ENCODE results near the gene UBN1.

Gene UBN1

GRCh38 chr16:4814542-4815173, 32.6 kb upstream of the UBN1 start:
- no peak for DNase-seq (ENCODE audit: low spot score)

GRCh38 chr16:4820652-4821051, 26.6 kb upstream of the UBN1 start:
- DNase-seq (ENCODE audit: low spot score): no peak

- DNase-seq (ENCODE audit: low spot score): no peak
Observed at GRCh38 chr16:4825196-4825595, 22.1 kb upstream of the UBN1 start.

DNA sequence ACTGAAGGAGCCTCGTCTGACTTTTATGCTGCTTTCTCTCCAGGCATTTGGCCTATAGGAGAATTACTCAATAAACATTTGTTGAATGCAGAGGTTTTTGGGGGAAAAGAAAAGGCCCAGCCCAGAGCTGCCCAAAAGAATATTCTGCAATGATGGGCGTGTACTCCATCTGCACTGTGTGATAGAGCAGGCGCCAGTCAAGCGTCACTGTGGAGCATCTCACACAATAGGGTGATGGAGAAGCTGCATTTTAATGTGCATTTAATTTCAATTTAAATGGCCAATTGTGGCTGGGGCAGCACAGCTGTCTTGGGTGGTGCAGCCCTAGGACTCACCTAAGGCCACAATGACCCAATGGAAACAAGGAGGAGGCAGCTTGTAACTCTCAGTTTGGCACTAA, 20.8 kb upstream of the UBN1 start:
- no peak for DNase-seq (ENCODE audit: low spot score)

DNA sequence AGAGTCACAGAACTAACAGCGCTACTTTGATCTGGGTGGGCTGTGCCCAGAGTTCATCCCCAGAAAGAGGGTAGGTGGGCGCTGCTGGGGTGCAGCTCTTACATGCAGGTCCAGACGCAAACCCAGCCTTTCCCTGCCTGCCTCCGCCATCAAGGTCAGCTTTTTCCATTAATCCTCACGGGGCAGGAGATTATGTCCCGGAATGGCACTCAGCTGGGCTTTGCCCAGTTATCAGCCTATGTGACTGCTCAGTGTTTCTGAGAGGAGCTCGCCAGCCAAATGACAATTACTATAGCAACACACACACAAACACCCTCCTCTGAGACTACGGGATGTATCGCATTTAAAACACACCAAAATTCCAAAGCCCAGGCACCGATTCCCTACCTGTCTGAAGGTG, 20.3 kb upstream of the UBN1 start:
- DNase-seq (ENCODE audit: low spot score): no peak

- no peak for DNase-seq (ENCODE audit: low spot score)
Observed at GRCh38 chr16:4828567-4829321, 18.5 kb upstream of the UBN1 start.

- DNase-seq (ENCODE audit: low spot score): no peak
Observed at GRCh38 chr16:4830408-4830807, 16.9 kb upstream of the UBN1 start.

DNA sequence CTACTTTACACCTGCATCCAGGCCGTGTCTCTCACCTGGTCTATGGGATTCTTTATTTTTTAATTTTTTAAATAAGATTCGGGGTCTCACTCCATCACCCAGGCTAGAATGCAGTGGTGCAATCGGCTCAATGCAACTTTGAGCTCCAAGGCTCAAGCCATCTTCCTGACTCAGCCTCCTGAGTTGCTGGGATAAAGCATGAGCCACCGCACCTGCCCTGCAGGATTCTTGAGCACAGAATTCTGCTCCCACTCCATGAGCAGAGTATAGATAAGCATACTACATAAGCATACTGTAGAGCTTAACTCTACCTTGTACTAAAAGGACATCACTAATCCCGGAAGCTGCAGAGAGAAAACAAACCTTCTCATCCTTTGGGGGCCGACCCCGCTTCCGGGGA, 15.7 kb upstream of the UBN1 start:
- DNase-seq (ENCODE audit: low spot score): no peak

- DNase-seq (ENCODE audit: low spot score): no peak
Observed at GRCh38 chr16:4832698-4833343, 14.5 kb upstream of the UBN1 start.

DNA sequence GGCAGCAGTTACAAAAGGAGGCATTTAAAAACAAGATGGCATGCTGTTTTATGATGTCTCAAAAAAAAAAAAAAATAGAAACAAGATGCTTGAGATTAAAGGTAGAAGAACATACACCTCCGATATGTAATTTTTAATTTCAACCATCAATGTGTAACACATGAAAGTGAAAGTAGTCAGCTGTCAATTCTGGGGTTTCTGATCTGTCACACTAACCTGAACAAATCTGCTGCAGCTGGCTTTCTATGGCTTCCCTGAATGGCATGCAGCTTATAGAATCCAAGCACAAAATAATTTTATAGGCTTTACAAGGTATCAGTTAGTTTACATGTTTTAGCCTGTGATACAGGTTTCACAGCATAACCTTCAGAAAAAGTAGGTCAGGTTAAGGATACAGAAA, 13.7 kb upstream of the UBN1 start:
- DNase-seq (ENCODE audit: low spot score): no peak

- DNase-seq (ENCODE audit: low spot score): no peak
Observed at GRCh38 chr16:4836727-4837126, 10.6 kb upstream of the UBN1 start.

- no peak for DNase-seq (ENCODE audit: low spot score)
Observed at GRCh38 chr16:4837733-4838501, 9.4 kb upstream of the UBN1 start.

GRCh38 chr16:4839942-4840341, 7.3 kb upstream of the UBN1 start:
- no peak for DNase-seq (ENCODE audit: low spot score)

DNA sequence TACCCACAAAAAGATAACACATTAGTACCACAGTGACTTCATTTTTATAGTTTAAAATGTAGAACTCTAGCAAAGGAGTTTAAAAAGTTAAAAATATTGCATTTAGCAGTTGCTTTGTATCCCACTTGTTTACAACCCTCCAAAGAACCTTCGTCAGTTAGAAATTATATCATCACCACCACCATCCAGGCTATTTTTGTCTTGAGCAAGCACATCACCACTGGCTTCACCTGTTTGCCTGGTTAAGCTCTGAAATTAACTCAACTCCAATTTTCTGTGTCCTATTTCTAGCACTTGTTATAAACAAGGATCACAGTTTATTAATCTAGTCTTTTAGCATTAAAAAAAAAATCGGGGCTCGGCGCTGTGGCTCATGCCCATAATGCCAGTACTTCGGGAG, 6.3 kb upstream of the UBN1 start:
- no peak for DNase-seq (ENCODE audit: low spot score)

- peak; percentile 31 for DNase-seq (ENCODE audit: low spot score)
Observed at GRCh38 chr16:4846503-4846900, 779 bp upstream of the UBN1 start.

GRCh38 chr16:4847774-4848587, 700 bp downstream of the UBN1 start:
- DNase-seq (ENCODE audit: low spot score): no peak

GRCh38 chr16:4850211-4850610, 2.9 kb downstream of the UBN1 start:
- no peak for DNase-seq (ENCODE audit: low spot score)

DNA sequence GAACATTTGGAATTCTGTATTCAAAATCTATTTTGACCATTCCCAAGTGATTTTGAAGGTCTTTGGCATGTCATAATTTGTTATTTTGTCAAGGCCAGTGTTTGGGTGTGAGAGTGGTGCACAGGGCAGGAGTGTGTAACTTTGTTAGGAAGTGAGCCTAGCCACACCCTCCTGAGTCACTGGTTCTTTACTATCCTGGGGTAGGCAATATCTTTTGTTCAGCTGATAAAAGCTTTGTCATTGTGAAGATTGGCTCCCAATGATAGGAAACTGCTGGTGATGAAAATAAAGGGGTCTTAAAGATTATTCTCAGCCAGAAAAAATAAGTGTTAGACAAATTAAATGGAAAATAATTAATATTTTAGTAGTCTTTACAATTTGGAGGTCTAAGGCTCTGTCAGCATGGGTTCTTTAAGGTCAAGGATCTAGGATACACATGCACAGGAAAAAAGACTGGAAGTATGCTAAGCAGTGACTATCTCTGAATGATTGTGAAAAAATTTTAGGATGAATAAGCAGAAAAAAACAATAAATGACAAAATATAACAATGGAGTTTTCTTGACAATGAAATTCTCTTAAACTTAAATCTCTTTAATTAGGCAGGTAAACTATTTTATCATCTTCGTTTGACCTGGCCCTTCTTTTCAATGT, 5.1 kb downstream of the UBN1 start:
- no peak for DNase-seq (ENCODE audit: low spot score)

DNA sequence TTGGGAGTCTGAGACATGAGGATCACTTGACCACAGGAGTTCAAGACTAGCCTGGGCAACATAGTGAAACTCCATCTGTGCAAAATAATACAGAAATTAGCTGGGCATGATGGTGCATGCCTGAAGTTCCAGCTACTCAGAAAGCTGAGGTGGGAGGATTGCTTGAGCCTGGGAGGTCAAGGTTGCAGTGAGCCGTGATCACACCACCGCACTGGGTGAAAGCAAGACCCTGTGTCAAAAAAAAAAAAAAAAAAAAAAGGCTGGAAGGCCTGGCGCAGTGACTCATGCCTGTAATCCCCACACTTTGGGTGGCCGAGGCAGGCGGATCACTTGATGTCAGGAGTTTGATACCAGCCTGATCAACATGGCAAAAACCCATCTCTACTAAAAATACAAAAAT, 8.1 kb downstream of the UBN1 start:
- DNase-seq (ENCODE audit: low spot score): no peak

DNA sequence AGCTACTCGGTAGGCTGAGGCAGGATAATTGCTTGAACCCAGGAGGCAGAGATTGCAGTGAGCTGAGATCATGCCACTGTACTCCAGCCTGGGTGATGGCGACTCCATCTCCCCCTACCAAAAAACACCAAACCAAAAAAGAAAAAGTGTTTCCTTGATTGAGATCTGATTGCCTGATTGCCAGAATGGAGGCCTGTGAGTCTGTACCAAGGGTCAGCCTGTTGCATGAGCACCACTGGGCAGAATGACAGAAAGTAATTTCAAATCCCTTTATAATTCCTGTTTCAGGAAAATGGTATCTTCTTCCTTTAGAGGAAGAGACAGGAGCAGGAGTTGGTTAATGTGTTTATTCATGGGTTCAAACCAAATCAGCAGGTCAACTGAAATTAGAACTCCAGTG, 8.5 kb downstream of the UBN1 start:
- no peak for DNase-seq (ENCODE audit: low spot score)

DNA sequence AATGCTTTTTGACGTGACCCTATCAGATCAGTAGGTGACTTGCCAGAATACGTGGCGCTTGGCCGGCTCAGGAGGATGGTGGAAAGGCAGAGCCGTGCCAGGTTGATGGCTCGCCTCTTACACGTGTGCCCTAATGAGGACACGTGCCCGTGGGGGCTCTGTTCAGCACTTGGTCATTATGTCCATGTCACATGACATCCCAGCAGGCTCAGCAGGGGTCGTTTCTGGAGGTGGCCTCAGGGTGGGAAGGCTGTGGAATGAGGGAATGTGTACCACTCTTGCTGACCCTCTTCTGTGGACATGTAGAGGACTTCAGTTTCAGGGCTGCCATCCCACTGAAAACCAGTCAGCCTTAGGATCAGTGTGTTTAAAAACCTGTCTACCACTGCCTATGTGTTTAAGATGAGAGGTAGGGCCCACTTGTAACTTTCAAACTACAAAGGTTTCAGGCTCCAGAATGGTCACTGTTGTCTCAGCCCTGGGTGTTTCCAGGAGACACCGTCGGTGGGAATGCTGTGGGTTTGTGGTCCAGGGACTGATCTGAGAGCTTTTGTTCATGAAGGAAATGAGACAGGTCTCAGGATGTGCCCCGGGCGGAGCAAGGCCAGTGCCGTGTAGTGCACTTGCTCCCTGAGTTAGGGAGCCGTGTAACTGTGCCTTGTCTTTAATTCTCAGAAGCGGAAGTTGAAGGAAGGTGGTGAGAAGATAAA, 12.1 kb downstream of the UBN1 start:
- no peak for DNase-seq (ENCODE audit: low spot score)
